ENCODE data around the gene C1orf226. TPM values are rescaled to one million over a fixed set of nuclear protein-coding genes. Genes with fewer than 3 reads are reported as not detected.
A peak's percentile ranks its signal among the peaks of the same experiment; 100 is the strongest.

C1orf226 gene
- total RNA-seq, 1 donor from 2014 or later = 5.1 TPM

GRCh38 chr1:162353702-162354101 is 27.8 kb upstream of the C1orf226 start:
- Mint-ChIP-seq H3K27ac (no peak overlapping the region), H3K27me3 (ENCODE audit: low read depth) (no peaks in the 10 kb centered on the region), H3K4me3 (no peak overlapping the region), H3K36me3 (peaks cover 6% of the 10 kb centered on the region), H3K4me1 (peaks cover 10% of the 10 kb centered on the region), H3K9me3 (no peaks in the 10 kb centered on the region)
- DNase-seq (ENCODE audit: low spot score in 2 of 2, unreplicated experiment in 2 of 2) = no peak
- no peak for TF ChIP-seq CTCF (IDR thresholded peaks at IDR 0.05; ENCODE audit: unreplicated experiment)

DNA sequence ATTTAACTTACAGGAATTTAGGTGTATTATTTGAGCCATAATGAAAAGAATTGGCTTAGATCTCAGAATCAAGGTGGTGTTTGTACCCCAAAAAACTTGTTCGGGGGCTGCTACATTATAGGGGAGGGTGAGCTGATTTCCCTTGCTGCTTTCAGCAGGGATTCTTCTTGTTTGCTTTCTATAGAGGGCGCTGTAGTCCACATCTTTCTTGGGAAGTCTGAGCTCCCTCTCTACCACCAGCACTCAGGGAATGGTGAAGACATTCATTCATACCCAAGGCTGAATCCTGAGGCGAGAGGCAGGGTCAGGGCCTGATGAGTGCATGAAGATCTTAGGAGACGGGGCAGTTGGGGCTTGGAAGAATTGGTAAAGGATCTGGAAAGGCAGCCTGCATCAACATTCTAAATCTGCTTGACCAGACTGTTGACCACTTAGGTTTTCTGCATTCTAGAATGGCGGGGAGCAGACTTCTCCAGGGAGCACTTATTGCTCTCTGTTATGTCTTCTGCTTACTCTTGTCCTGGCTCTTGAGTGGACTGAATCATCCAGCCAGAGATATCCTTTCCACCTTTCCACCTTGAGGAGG is 23.8 kb upstream of the C1orf226 start:
- Mint-ChIP-seq H3K4me1 (peaks cover 3% of the 10 kb centered on the region), H3K36me3 (peaks cover 6% of the 10 kb centered on the region), H3K27ac (no peak overlapping the region), H3K27me3 (ENCODE audit: low read depth) (no peaks in the 10 kb centered on the region), H3K9me3 (no peaks in the 10 kb centered on the region), H3K4me3 (no peak overlapping the region)
- peak; percentile 31 for TF ChIP-seq CTCF (IDR thresholded peaks at IDR 0.05; ENCODE audit: unreplicated experiment)
- DNase-seq (ENCODE audit: low spot score in 2 of 2, unreplicated experiment in 2 of 2) = no peak

DNA sequence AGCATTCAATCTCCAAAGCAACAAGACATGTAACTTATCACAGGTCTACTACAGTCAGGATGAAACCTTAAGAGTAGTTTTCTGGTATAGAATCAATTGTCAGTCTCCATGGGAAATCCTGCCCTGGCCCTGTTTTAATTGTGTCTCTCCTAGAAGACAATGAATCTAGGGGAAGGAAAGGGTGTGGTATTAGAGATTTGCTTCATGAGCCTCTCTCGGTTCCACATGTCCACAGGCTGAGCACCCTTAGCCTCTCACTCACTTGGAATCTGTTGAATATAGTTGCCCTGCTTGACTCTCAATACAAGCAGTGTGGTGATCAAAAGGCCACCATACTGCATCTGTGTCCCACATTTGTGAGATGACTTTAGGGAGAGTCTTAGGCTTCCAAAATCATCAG is 22.6 kb upstream of the C1orf226 start:
- peaks cover 6% of the 10 kb centered on the region for H3K36me3 Mint-ChIP-seq
- no peak for DNase-seq (ENCODE audit: low spot score in 2 of 2, unreplicated experiment in 2 of 2)
- no peaks in the 10 kb centered on the region for H3K27me3 Mint-ChIP-seq (ENCODE audit: low read depth)
- no peaks in the 10 kb centered on the region for H3K4me1 Mint-ChIP-seq
- no peak for TF ChIP-seq CTCF (IDR thresholded peaks at IDR 0.05; ENCODE audit: unreplicated experiment)
- H3K9me3 Mint-ChIP-seq = no peaks in the 10 kb centered on the region
- H3K4me3 Mint-ChIP-seq = no peak overlapping the region
- H3K27ac Mint-ChIP-seq = no peak overlapping the region

DNA sequence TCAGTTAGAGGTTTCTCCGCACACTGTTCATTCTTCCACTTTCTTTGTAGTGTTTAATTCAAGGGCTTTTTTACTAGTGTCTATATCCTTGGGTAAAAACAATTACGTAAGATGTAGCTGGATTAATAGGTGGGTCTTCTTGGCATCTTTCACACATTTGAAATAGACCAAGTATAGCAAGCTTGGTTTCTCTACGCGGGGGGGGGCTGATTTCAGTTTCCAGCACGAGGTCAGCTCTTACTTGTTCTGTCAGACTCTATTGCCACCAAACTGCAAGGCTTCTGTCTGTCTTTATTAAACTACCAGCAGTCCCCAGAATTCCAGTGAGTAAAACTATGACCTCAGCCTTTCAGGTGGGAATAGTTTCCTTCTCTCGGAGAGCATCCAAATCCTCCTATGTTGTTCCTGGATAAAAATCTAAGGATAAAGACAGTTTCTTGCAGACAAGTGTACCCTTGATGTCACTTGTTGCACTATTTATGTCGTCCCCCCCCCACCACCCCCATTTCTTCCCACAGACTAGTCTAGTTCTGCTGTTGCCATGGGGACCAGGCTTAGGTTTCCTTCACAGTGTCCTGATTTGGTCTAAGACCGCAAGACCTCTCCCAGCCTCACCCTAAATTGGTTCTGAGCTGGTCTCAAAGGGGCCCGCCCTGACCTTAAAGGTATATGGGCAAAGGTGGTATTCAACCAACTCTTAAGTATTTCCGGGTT is 21.8 kb upstream of the C1orf226 start:
- Mint-ChIP-seq H3K27ac (no peak overlapping the region), H3K4me3 (no peak overlapping the region), H3K9me3 (no peaks in the 10 kb centered on the region), H3K4me1 (no peaks in the 10 kb centered on the region), H3K27me3 (ENCODE audit: low read depth) (no peaks in the 10 kb centered on the region), H3K36me3 (peaks cover 6% of the 10 kb centered on the region)
- DNase-seq (ENCODE audit: low spot score in 2 of 2, unreplicated experiment in 2 of 2) = no peak
- TF ChIP-seq CTCF (IDR thresholded peaks at IDR 0.05; ENCODE audit: unreplicated experiment) = no peak

GRCh38 chr1:162360237-162360873 is 21.2 kb upstream of the C1orf226 start:
- Mint-ChIP-seq H3K36me3 (peaks cover 6% of the 10 kb centered on the region), H3K27me3 (ENCODE audit: low read depth) (no peaks in the 10 kb centered on the region), H3K4me3 (no peak overlapping the region), H3K9me3 (no peaks in the 10 kb centered on the region), H3K27ac (no peak overlapping the region), H3K4me1 (no peaks in the 10 kb centered on the region)
- no peak for TF ChIP-seq CTCF (IDR thresholded peaks at IDR 0.05; ENCODE audit: unreplicated experiment)
- DNase-seq (ENCODE audit: low spot score in 2 of 2, unreplicated experiment in 2 of 2) = no peak

Data from mesothelial cell of epicardium (in vitro differentiated cells).